PC-3 (cell line): Measurements from ENCODE around the gene ELAVL3.

Experiments
- CTCF ChIP-seq: fragments of 300-600 bp; sonication (generic); conservative IDR thresholded peaks from 2 replicates; pipeline ENCODE4 v1.5.1; 2017; ENCODE audit warnings: antibody characterized with exemption, low read depth, mild to moderate bottlenecking, low read length
- EZH2 ChIP-seq: fragments of 300-600 bp; sonication (generic); IDR thresholded peaks from one replicate; pipeline ENCODE4 v1.6.1; 2017; ENCODE audit warnings: antibody characterized with exemption, mild to moderate bottlenecking, low read length; ENCODE audit not compliant: unreplicated experiment

- TF ChIP-seq CTCF, result no peak
- TF ChIP-seq EZH2, result no peak
These were observed 18.4 kb upstream of the ELAVL3 start for GRCh38 chr19:11499220-11499726.
